HCT116 (cell line): ENCODE measurements around the gene SEPTIN5. TPM values are rescaled to one million over a fixed set of nuclear protein-coding genes. Genes with fewer than 3 reads are reported as not detected.

ENCODE experiments used
- ATAC-seq: fragments of 200-7000 bp; cut with Tn5 transposase; 2 replicates; pipeline ENCODE4 v1.9.1; 2020; ENCODE audit warnings: mild to moderate bottlenecking, moderate library complexity
- BruUV-seq: library from RNA; stranded (reverse); fragments of 400-500 nt; replicated peaks from 2 replicates; lab custom pipeline; 2021; lab: Mats Ljungman, UMichigan
- CTCF ChIA-PET: fragments of 300-600 bp; sonication (Branson Sonifier 250); formaldehyde crosslinking; loops from one replicate; lab custom pipeline; 2021; ENCODE audit warnings: antibody characterized with exemption; lab: Charles Lee
- POLR2A ChIA-PET: fragments of 300-600, 350-600 bp; sonication (Branson Sonifier 250); formaldehyde crosslinking; loops from one replicate; lab custom pipeline; 2021; ENCODE audit warnings: antibody characterized with exemption; lab: Charles Lee
- RAD21 ChIA-PET, 2 experiments: fragments of 300-600 bp; sonication (Branson Sonifier 250); formaldehyde crosslinking; loops; one replicate each; lab custom pipeline; 2023; ENCODE audit warnings: low total read pairs in 2 of 2; ENCODE audit not compliant: uncharacterized antibody in 2 of 2, unreplicated experiment in 2 of 2, low non-redundant PET in 1 of 2; lab: Charles Lee
- DNase-seq: peaks from one replicate; pipeline ENCODE4 v3.0.0-alpha.2; 2010; ENCODE audit warnings: low read depth, low spot score
- H2AFZ ChIP-seq: fragments of 200-600 bp; shearing (Covaris generic), sonication (generic); 2 replicates; pipeline ENCODE4 v1.6.1; 2017; ENCODE audit warnings: low read depth, mixed run types, mixed read lengths, antibody characterized with exemption, low read length; ENCODE audit not compliant: poor library complexity, severe bottlenecking
- H3K27ac ChIP-seq: 2 replicates; pipeline ENCODE4 v1.5.1; 2012; ENCODE audit warnings: low read depth, low read length
- H3K27me3 ChIP-seq: fragments of 200-600 bp; sonication (generic); 2 replicates; pipeline ENCODE4 v1.6.1; 2016; ENCODE audit warnings: mixed run types, low read length, mixed read lengths; ENCODE audit not compliant: insufficient read depth
- H3K36me3 ChIP-seq, 2 experiments: fragments of 200-500 bp in 1 of 2; fragments of 200-600 bp in 1 of 2; sonication (Bioruptor generic) in 1 of 2; sonication (generic) in 1 of 2; 2 replicates each; pipeline versions ENCODE4 v1.5.1 to v1.6.1; 2014 to 2016; ENCODE audit warnings: low read length in 2 of 2, inconsistent platforms in 1 of 2, mixed read lengths in 1 of 2, mixed run types in 1 of 2; ENCODE audit not compliant: insufficient read depth in 2 of 2, control insufficient read depth in 1 of 2
- H3K4me1 ChIP-seq, 2 experiments: fragments of 200-600 bp in 1 of 2; sonication (generic) in 1 of 2; 2 replicates each; pipeline versions ENCODE4 v1.5.1 to v1.6.1; 2012 to 2017; ENCODE audit warnings: low read length in 2 of 2, inconsistent platforms in 1 of 2, mild to moderate bottlenecking in 1 of 2, mixed read lengths in 1 of 2, mixed run types in 1 of 2, moderate library complexity in 1 of 2; ENCODE audit not compliant: insufficient read depth in 2 of 2, control insufficient read depth in 1 of 2
- H3K4me2 ChIP-seq: fragments of 200-600 bp; sonication (generic); 2 replicates; pipeline ENCODE4 v1.6.1; 2017; ENCODE audit warnings: mixed run types, low read length, mixed read lengths
- H3K4me3 ChIP-seq, 2 experiments: fragments of 200-600 bp in 1 of 2; sonication (generic) in 1 of 2; replicated peaks in 1 of 2; 2 replicates each; pipeline ENCODE4 v1.5.1; 2011 to 2016; ENCODE audit warnings: low read length in 2 of 2, control low read depth in 1 of 2, low read depth in 1 of 2, mild to moderate bottlenecking in 1 of 2, mixed read lengths in 1 of 2, mixed run types in 1 of 2
- H3K79me2 ChIP-seq: fragments of 200-600 bp; sonication (generic); 2 replicates; pipeline ENCODE4 v1.6.1; 2017; ENCODE audit warnings: mild to moderate bottlenecking, mixed run types, low read length, moderate library complexity, mixed read lengths; ENCODE audit not compliant: insufficient read depth
- H3K9ac ChIP-seq: fragments of 200-600 bp; sonication (generic); 2 replicates; pipeline ENCODE4 v1.6.1; 2016; ENCODE audit warnings: low read length, mixed read lengths
- H3K9me2 ChIP-seq: fragments of 200-600 bp; sonication (generic), shearing (Covaris generic); 2 replicates; pipeline ENCODE4 v1.6.1; 2017; ENCODE audit warnings: mixed run types, mild to moderate bottlenecking, moderate library complexity; ENCODE audit not compliant: insufficient read depth
- H3K9me3 ChIP-seq, 2 experiments: fragments of 200-500 bp in 1 of 2; fragments of 200-600 bp in 1 of 2; sonication (Bioruptor generic) in 1 of 2; sonication (generic) in 1 of 2; 2 replicates each; pipeline ENCODE4 v1.6.1; 2014 to 2017; ENCODE audit warnings: low read length in 2 of 2, mixed read lengths in 2 of 2, inconsistent platforms in 1 of 2, low read depth in 1 of 2, mild to moderate bottlenecking in 1 of 2, mixed run types in 1 of 2, moderate library complexity in 1 of 2; ENCODE audit not compliant: control insufficient read depth in 1 of 2, insufficient read depth in 1 of 2
- H4K20me1 ChIP-seq: fragments of 200-600 bp; sonication (generic), shearing (Covaris generic); 2 replicates; pipeline ENCODE4 v1.6.1; 2017; ENCODE audit warnings: mixed run types, mild to moderate bottlenecking, moderate library complexity; ENCODE audit not compliant: insufficient read depth
- POLR2A ChIP-seq: IDR thresholded peaks from 2 replicates; pipeline ENCODE4 v1.7.0; 2011; ENCODE audit warnings: borderline replicate concordance; ENCODE audit not compliant: insufficient read depth, insufficient read length; ENCODE audit errors: extremely low read depth
- POLR2AphosphoS5 ChIP-seq: IDR thresholded peaks from 2 replicates; pipeline ENCODE4 v1.6.1; 2011; ENCODE audit warnings: mild to moderate bottlenecking, low read depth, low read length, moderate library complexity
- RAD21 ChIP-seq: IDR thresholded peaks from 2 replicates; pipeline ENCODE4 v1.6.1; 2012; ENCODE audit warnings: low read depth, mild to moderate bottlenecking
- SIN3A ChIP-seq: IDR thresholded peaks from 2 replicates; pipeline ENCODE4 v1.6.1; 2012; ENCODE audit warnings: low read depth
- SP1 ChIP-seq: IDR thresholded peaks from 2 replicates; pipeline ENCODE4 v1.6.1; 2012; ENCODE audit warnings: low read depth
- SRF ChIP-seq: IDR thresholded peaks from 2 replicates; pipeline ENCODE4 v1.6.1; 2012; ENCODE audit warnings: low read depth
- TCF7L2 ChIP-seq: IDR thresholded peaks from 2 replicates; pipeline ENCODE4 v1.7.0; 2011; ENCODE audit warnings: borderline replicate concordance, inconsistent platforms; ENCODE audit not compliant: insufficient read depth, insufficient read length; ENCODE audit errors: extremely low read depth
- YY1 ChIP-seq: IDR thresholded peaks from 2 replicates; pipeline ENCODE4 v1.6.1; 2011; ENCODE audit warnings: low read length, low read depth, moderate library complexity, mild to moderate bottlenecking; ENCODE audit not compliant: insufficient replicate concordance; ENCODE audit errors: extremely low read depth
- ZFX ChIP-seq: fragments of 450-650 bp; IDR thresholded peaks from 2 replicates; pipeline ENCODE4 v1.6.1; 2017
- intact Hi-C: fragments of 100-400 bp; cut with micrococcal nuclease; formaldehyde crosslinking; loops from 2 replicates; pipeline ENCODE4 v1.10.0; 2022
- total RNA-seq: library from RNA; stranded (reverse); gene quantifications from one replicate; pipeline ENCODE4 v1.2.1, GENCODE V29; 2021; ENCODE audit not compliant: unreplicated experiment
- TF ChIP-seq, protein P1 (sequence below): IDR thresholded peaks from 2 replicates; pipeline ENCODE4 v1.6.1; 2011; ENCODE audit warnings: mild to moderate bottlenecking, low read length, moderate library complexity; ENCODE audit not compliant: insufficient replicate concordance; ENCODE audit errors: extremely low read depth
- TF ChIP-seq, protein P2 (sequence below): IDR thresholded peaks from 2 replicates; pipeline ENCODE4 v1.6.1; 2012; ENCODE audit warnings: low read depth

SEPTIN5 gene
- total RNA-seq, 1 experiment from 2014 or later, result 9.0 TPM

DNA sequence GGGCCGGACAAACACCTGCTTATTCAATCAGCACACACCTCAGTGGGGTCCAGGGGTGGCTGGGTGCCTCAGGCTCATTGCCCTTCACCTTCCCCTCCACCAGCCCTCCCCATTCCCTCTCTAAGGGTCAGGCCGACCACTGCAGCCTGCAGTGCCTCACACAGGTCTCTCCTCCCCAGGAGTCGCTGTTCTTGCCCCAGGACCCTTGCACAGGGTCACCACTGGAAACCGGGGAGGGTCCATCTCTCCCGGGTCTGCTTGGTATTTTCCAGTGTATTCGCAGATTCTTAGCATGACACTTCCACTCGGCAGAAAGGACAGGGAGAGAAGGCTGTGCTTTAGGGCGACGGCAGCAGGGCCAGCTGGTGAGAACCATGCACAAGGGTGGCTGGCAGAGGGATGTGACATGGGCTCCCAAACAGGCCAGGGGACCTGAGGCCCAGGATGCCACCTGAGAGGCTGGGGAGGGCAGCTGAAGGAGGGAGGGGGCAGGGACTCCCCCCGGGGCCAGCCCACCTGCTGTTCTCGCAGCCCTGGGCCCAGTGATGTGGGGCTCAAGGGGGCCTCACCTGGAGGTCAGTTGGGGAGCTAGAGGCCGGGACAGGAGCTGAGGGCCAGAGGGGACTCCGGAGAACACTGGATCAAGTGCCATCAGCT, 30.2 kb downstream of the SEPTIN5 start:
- Histone ChIP-seq H3K36me3 (no peaks in the 10 kb centered on the region), H3K27me3 (no peaks in the 10 kb centered on the region), H3K9me3 (no peaks in the 10 kb centered on the region), H3K4me1 (no peaks in the 10 kb centered on the region), H3K27ac (no peak overlapping the region), H3K9ac (no peak overlapping the region), H3K9me2 (no peaks in the 10 kb centered on the region), H3K4me2 (no peak overlapping the region), H3K4me3 (no peak overlapping the region), H4K20me1 (no peaks in the 10 kb centered on the region), H3K79me2 (no peaks in the 10 kb centered on the region), H2AFZ (no peak overlapping the region)
- TF ChIP-seq SRF (no peak), YY1 (no peak), SIN3A (no peak), ZFX (no peak), POLR2A (no peak), RAD21 (no peak), TCF7L2 (no peak), POLR2AphosphoS5 (no peak), SP1 (no peak)
- TF ChIP-seq, protein P1, sequence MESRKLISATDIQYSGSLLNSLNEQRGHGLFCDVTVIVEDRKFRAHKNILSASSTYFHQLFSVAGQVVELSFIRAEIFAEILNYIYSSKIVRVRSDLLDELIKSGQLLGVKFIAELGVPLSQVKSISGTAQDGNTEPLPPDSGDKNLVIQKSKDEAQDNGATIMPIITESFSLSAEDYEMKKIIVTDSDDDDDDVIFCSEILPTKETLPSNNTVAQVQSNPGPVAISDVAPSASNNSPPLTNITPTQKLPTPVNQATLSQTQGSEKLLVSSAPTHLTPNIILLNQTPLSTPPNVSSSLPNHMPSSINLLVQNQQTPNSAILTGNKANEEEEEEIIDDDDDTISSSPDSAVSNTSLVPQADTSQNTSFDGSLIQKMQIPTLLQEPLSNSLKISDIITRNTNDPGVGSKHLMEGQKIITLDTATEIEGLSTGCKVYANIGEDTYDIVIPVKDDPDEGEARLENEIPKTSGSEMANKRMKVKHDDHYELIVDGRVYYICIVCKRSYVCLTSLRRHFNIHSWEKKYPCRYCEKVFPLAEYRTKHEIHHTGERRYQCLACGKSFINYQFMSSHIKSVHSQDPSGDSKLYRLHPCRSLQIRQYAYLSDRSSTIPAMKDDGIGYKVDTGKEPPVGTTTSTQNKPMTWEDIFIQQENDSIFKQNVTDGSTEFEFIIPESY, result no peak
- TF ChIP-seq, protein P2, sequence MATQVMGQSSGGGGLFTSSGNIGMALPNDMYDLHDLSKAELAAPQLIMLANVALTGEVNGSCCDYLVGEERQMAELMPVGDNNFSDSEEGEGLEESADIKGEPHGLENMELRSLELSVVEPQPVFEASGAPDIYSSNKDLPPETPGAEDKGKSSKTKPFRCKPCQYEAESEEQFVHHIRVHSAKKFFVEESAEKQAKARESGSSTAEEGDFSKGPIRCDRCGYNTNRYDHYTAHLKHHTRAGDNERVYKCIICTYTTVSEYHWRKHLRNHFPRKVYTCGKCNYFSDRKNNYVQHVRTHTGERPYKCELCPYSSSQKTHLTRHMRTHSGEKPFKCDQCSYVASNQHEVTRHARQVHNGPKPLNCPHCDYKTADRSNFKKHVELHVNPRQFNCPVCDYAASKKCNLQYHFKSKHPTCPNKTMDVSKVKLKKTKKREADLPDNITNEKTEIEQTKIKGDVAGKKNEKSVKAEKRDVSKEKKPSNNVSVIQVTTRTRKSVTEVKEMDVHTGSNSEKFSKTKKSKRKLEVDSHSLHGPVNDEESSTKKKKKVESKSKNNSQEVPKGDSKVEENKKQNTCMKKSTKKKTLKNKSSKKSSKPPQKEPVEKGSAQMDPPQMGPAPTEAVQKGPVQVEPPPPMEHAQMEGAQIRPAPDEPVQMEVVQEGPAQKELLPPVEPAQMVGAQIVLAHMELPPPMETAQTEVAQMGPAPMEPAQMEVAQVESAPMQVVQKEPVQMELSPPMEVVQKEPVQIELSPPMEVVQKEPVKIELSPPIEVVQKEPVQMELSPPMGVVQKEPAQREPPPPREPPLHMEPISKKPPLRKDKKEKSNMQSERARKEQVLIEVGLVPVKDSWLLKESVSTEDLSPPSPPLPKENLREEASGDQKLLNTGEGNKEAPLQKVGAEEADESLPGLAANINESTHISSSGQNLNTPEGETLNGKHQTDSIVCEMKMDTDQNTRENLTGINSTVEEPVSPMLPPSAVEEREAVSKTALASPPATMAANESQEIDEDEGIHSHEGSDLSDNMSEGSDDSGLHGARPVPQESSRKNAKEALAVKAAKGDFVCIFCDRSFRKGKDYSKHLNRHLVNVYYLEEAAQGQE, result no peak
- no peak for DNase-seq
- ATAC-seq, result no peak
- intact Hi-C loops, result no loop called here
- ChIA-PET RAD21 (no interaction called here), CTCF (no interaction called here), POLR2A (no interaction called here)
- BruUV-seq, result no TSS peak
